ENCODE data around the gene PAF1.

- TF ChIP-seq EZH2 (IDR thresholded peaks at IDR 0.05; ENCODE audit: low read length): no peak
- TF ChIP-seq CTCF (optimal IDR thresholded peaks at IDR 0.05 in 1 of 3, IDR thresholded peaks at IDR 0.05 in 1 of 3, conservative IDR thresholded peaks at IDR 0.05 in 1 of 3; ENCODE audit: extremely low read depth in 1 of 3, insufficient read depth in 2 of 3, low read length in 3 of 3): no peak
Measured at GRCh38 chr19:39402346-39403300, 11.7 kb upstream of the PAF1 start.

Data from keratinocyte (primary cell).